Ishikawa (cell line): Measurements from ENCODE around the gene SLC6A13.

Experiments
- CEBPB ChIP-seq: IDR thresholded peaks from 2 replicates; pipeline ENCODE4 v1.6.1; 2012
- CREB1 ChIP-seq: IDR thresholded peaks from 2 replicates; pipeline ENCODE4 v1.6.1; 2012; ENCODE audit warnings: low read depth
- EGR1 ChIP-seq: IDR thresholded peaks from 2 replicates; pipeline ENCODE4 v1.6.1; 2012
- EP300 ChIP-seq: IDR thresholded peaks from 2 replicates; pipeline ENCODE4 v1.6.1; 2012; ENCODE audit warnings: borderline replicate concordance
- FOXM1 ChIP-seq: IDR thresholded peaks from 2 replicates; pipeline ENCODE4 v1.6.1; 2012; ENCODE audit warnings: low read depth, borderline replicate concordance
- NFIC ChIP-seq: IDR thresholded peaks from 2 replicates; pipeline ENCODE4 v1.6.1; 2012
- RAD21 ChIP-seq: IDR thresholded peaks from 2 replicates; pipeline ENCODE4 v1.6.1; 2012; ENCODE audit warnings: low read depth
- REST ChIP-seq: IDR thresholded peaks from 2 replicates; pipeline ENCODE4 v1.6.1; 2012; ENCODE audit warnings: low read depth, mild to moderate bottlenecking
- TAF1 ChIP-seq: IDR thresholded peaks from 2 replicates; pipeline ENCODE4 v1.6.1; 2012; ENCODE audit warnings: low read depth, mild to moderate bottlenecking
- TCF12 ChIP-seq: IDR thresholded peaks from 2 replicates; pipeline ENCODE4 v1.6.1; 2012; ENCODE audit warnings: low read depth
- TEAD4 ChIP-seq: IDR thresholded peaks from 2 replicates; pipeline ENCODE4 v1.6.1; 2012
- USF1 ChIP-seq: IDR thresholded peaks from 2 replicates; pipeline ENCODE4 v1.6.1; 2012
- YY1 ChIP-seq: IDR thresholded peaks from 2 replicates; pipeline ENCODE4 v1.6.1; 2012; ENCODE audit warnings: low read depth
- ZBTB7A ChIP-seq: IDR thresholded peaks from 2 replicates; pipeline ENCODE4 v1.6.1; 2012; ENCODE audit warnings: low read depth
- TF ChIP-seq, protein P1 (sequence below): IDR thresholded peaks from 2 replicates; pipeline ENCODE4 v1.6.1; 2012

SLC6A13 gene

DNA sequence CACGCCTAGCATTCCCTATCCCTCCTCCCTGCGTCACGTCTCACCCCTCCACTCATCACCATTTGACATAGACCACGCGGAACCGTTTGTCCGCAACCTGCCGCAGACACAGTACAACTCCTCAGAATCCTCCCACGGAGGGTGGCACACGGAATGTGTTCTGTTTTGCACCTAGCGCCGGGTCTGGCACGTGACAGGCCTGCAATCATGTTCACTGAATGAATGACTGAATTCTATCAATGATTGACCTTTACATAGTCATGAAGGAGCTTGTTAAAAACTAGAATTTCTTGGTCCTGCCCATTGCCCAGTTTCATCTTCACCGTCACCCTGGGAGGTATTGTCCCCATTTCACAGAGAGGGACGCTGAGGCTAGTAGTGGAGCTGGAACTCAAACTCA lies 53.4 kb downstream of the SLC6A13 start:
- TF ChIP-seq YY1 (no peak), FOXM1 (no peak), EGR1 (no peak), REST (no peak), NFIC (no peak), CEBPB (no peak)
- TF ChIP-seq, protein P1, sequence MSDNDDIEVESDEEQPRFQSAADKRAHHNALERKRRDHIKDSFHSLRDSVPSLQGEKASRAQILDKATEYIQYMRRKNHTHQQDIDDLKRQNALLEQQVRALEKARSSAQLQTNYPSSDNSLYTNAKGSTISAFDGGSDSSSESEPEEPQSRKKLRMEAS: no peak

GRCh38 chr12:208813-209212 lies 53.8 kb downstream of the SLC6A13 start:
- TF ChIP-seq FOXM1: no peak
- no peak for TF ChIP-seq EGR1
- TF ChIP-seq USF1: no peak
- no peak for TF ChIP-seq NFIC
- no peak for TF ChIP-seq TAF1
- no peak for TF ChIP-seq CEBPB
- no peak for TF ChIP-seq RAD21
- TF ChIP-seq ZBTB7A: no peak
- TF ChIP-seq EP300: no peak
- TF ChIP-seq CREB1: no peak
- no peak for TF ChIP-seq TCF12
- TF ChIP-seq YY1: no peak
- no peak for TF ChIP-seq TEAD4
- TF ChIP-seq, protein P1: no peak
- TF ChIP-seq REST: no peak

- no peak for TF ChIP-seq REST
- no peak for TF ChIP-seq NFIC
- TF ChIP-seq RAD21: no peak
- TF ChIP-seq, protein P1: no peak
- no peak for TF ChIP-seq FOXM1
- TF ChIP-seq CREB1: no peak
- TF ChIP-seq TCF12: no peak
- TF ChIP-seq EP300: no peak
- TF ChIP-seq TAF1: no peak
- TF ChIP-seq ZBTB7A: no peak
- TF ChIP-seq USF1: no peak
- no peak for TF ChIP-seq EGR1
- TF ChIP-seq YY1: no peak
- no peak for TF ChIP-seq CEBPB
Measured at GRCh38 chr12:207804-208203, 54.8 kb downstream of the SLC6A13 start.

DNA sequence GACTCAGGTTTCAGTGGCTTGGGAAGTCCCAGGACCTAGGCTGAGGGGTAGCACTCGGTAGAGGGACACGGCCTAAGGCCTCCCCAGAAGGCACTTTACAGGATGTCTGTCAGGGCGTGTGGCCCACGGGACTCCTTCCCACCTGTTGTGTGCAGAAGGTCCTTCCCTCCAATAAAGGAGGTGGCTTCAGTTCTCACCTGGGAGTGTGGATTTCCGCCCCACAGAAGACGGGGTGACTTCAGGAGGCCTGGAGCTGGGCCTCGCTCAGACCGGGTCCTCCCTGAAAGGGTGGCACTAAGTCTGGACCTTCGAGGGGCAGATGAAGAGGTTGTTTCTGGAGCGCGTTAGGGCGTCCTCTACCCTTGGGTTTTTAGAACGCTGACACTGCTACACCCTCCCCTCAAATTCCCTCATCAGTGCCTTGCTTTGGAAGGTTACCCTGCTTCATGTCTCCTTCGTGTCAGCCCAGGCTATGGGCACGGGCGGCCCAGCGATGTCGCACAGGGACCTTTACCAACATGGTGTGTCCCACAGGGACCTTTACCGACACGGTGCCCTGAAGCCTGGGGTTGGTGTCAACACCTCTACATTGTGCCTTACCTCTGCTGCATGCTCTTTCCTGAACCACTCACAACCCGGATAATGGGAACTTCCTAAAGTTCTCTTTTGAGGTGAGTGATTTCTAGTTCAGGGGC lies 55.7 kb downstream of the SLC6A13 start:
- no peak for TF ChIP-seq EP300
- no peak for TF ChIP-seq YY1
- TF ChIP-seq, protein P1: no peak
- no peak for TF ChIP-seq TEAD4
- no peak for TF ChIP-seq TCF12
- no peak for TF ChIP-seq CREB1
- TF ChIP-seq EGR1: no peak
- TF ChIP-seq RAD21: no peak
- no peak for TF ChIP-seq FOXM1
- TF ChIP-seq ZBTB7A: no peak
- TF ChIP-seq CEBPB: no peak
- TF ChIP-seq REST: no peak
